Fibroblast of skin of back (primary cell): ENCODE measurements around the gene BABAM1.

Experiments used
- DNase-seq: peaks from one replicate; pipeline ENCODE4 v3.0.0-alpha.2; 2013

The BABAM1 gene

GRCh38 chr19:17303940-17304267 is 36.7 kb downstream of the BABAM1 start:
- DNase-seq: no peak

DNA sequence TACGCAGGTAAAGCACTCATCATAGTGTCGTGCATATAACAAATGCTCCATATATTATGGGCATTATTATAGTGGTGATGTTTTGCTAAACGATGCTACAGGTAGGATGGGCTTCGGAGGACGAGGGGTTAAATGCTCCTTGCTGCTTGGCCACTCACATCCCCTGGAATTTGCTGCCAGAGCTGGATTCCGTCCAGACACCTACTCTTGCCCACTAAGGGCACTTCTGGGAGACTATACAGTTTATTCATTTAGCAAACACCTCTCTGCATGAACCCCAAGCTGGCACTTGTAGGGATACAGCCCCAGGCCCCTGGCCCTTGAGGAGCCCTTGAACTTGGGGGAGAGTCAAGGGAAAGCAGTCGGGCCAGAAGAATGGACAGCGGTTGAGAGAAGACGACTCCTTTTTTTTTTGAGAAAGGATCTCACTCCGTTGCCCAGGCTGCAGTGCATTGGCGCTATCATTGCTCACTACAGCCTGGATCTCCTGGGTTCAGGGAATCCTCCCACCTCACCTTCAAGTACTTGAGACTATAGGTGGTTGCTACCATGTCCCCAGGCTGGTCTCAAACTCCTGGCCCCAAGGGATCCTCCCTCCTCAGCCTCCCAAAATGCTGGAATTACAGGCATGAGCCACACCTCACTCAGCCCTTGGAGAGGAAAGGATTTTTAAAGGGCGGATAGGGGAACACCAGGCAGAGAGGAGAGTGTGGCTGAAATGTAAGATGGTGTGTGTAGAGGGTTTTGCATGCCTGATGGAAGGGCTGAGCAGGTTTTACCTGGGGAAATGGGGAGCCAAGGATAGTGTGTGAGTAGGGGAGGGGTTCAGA is 37.4 kb downstream of the BABAM1 start:
- no peak for DNase-seq

DNA sequence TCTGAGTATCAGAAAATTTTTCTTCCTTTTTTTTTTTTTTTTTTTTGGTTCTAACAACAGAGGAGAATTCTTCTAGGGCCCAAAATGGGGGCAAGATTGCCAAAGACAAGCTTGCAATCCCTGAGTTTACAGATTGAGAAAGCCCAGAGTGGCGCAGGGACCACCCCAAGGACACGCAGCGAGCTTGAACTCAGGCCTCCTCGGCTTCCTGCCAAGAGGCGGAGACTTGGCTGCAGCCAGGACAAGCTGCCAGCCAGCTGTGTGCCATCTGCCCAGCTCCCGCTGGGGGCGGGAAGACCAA is 37.9 kb downstream of the BABAM1 start:
- DNase-seq: no peak

- DNase-seq: peak; percentile 98
These were observed 38.5 kb downstream of the BABAM1 start, which contains the start of gene MRPL34 for GRCh38 chr19:17305517-17306284. Gene MRPL34 (plus strand): TSS chr19:17305872. CDS start chr19:17305893, 21 bp downstream.

GRCh38 chr19:17306285-17306714 is 39.1 kb downstream of the BABAM1 start:
- no peak for DNase-seq

DNA sequence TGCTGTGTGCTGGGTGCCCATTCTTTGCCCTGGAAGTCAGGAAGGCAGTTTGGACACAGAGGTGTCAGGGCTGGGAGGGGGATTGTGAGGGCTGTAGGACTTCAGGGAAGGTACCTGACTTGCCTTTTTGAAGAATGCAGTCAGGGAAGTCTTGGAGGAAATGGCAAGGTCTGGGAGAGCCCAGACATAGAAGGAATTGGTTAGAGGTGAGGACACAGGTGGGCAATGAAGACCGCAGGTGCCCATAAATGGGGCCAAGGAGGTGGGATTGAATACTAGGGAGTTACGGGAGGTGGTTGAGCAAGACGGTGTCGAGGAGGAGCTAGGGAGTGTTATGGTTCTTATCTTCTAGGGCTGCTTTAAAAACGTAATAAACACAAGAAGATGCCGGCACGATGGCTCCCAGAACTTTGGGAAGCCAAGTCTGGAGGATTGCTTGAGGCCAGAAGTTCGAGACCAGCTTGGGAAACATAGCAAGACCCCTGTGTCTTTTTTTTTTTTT is 40.7 kb downstream of the BABAM1 start:
- no peak for DNase-seq

DNA sequence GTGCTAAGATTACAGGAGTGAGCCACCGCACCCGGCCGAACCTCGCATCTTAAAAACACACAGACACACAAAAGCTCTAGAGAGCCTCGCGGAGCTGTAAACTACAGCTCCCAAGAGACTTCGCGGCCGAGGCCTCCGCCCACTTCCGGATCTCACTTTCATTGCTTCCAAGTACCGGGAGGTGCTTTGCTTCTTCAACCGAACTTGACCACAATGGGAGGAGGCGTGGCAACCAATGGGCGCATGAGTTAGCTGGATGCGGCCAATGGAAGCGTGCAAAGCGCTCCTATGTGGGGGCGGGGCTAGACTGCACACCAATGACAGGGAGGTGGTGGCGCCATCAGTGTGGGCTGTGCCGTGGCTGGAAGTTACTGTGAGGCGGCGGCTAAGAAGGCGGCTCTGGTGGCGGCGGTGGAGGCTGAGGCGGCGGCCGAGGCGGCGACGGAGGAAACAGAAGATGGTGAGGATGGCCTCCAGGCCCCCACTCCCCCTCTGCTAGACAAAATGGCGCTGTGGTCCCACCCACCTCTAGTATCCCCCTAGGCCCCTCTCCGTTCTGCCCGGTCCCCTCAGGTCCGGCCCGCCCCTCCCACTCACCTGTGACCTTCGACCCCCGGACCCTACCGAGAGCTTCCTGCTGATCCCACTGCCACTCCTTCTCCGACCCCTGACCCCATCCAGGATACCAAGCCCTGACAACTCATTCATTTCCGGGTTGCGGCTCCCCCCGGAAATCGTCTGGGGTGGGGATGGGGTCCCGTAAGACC is 42.1 kb downstream of the BABAM1 start, which contains the start of gene DDA1:
TSS of gene DDA1 (plus strand) at position 366 of the 767 bp plus-strand sequence. CDS start at position 458, 92 bp downstream.
- DNase-seq: peak; percentile 100

DNA sequence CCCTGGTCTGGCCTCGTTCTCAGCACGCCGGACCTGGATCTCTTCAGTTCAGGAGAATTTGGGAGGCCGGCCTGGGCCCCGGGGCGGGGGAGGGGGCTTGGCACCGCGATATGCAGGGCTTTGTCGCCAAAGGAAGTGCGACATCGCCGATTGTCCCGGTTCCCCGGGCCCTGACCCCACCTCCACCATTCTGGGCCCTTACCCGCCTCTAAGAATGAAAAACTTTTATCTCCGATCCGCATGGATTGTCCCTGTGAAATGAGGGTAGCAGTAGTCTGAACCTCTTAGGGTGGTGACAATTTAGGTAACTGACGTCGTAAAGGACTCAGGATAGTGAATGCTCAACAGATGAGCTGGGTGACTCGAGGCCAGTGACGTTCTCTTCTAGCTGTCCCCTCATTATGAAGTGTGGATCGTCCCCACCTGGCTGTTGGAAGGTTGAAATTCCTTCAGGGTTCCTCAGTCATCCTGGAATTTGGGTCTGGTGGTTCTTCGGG is 42.8 kb downstream of the BABAM1 start:
- DNase-seq: no peak

DNA sequence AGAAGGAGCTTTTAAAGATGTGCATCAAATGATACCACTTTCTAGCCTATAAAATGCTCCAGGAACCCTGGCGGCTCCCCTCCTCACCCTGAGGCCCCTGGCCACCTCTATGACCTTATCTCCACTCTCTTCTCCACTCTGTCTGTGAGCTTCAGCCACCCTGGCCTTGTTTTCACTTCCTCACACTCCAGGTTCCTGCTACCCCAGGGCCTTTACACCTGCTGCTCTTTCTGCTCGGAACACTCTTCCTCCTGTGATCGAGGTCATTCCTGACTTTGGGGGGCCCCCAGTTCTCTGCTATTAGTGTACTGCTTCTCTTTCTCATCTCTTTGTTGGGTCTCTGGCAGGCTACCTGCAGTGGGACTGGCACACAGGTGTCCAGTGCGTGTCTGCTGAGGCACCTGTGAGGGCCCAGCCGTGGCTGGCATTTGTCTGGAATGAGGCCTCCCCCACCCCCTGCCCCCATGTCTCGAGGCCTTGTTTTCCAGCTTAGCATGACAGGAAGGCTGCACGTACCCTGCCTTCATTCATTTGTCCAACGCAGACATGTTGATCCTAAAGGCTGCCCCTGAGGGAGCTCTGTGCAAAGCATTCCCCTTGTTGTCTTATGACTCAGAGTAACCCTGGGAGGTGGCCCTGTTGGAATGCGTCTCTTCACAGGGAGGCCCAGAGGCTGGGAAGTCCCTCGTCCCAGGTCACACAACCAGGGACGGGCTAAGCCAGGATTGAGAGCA is 44.4 kb downstream of the BABAM1 start:
- peak; percentile 97 for DNase-seq

DNA sequence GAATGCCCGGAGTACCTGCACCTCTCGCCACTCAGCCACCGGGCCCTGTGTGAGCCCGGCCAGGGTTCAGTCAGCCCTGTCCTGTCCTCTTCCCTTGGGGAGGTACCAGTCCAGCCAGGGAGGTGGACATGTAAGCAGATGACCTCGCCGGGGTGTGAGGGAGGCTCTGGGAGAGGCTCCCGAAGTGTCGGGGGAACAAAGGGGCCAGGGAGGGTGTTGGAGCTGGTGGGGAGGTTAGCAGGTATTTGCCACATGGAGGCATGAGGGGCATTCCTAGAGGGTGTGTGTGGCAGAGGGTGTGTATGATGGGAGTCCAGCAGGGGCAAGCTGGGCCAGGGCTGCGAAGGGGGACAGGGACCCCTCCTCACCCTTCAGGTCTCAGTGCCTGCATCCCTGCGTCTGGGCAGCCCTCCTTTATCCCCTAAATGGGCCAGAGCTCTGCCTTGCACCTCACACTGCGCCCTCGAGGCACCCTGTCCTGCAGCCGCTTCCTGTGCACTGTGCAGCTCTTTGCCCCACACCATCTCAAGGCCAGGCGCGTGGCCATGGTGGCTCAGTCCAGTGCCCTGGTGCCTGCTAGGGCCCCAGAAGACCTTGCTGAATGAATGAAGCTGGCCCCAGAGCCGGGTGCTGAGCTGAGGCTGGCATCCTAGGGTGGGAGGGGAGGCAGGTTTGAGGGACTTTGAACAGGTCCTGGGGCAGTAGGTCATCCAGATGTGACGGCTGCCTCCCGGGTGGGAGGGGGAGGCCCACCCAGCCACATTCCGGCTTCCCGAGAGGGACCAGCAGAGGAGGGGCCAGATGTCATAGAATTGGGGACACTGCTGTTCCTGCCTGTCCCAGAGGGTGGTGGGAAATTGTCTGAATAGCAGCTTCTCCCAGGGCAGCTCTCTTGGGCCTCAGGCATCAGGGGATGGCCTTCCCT is 45.2 kb downstream of the BABAM1 start:
- no peak for DNase-seq

DNA sequence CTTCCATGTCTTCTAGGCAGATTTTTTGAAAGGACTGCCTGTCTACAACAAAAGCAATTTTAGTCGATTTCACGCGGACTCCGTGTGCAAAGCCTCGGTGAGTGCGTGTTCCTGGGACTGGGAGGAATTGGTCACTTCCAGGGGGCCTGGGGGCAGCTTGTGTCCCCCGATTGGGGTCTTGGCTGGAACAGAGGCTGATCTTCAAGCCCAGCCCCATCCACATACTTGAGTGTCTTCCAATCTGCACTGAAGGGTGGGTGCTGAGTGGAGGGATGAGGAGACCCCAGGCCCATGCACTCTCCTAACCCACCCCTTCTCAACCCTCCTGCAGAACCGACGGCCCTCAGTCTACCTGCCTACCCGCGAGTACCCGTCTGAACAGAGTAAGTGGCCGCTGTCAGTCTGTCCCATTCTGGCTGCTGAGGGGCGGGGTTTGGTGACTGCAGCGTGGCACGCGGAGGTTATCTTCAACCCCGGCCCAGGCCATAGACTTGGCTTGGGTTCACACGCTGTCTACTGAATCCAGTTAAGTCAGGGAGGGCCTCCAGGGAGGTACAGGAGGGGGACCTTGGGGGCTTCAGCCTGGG is 46.9 kb downstream of the BABAM1 start:
- DNase-seq: no peak

DNA sequence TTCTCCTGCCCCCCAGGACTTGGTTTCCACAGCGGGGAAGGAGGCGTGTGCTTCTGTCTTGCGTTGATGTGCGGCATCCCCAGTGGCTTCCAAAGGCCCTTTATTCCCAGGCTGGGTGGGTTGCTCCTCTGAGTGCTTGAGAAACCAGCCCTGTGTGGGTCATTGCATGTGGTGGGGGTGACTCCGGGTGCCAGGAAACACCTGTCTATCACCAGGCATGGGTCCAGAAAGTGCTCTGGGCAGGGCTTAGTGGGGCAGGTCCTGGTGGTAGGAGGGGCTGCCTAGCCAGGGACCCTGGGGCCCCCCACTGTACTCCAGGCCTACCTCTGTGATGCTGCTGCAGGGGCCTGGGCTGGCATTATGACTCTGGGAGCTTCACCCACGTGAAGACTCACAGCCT is 51.7 kb downstream of the BABAM1 start:
- no peak for DNase-seq

DNA sequence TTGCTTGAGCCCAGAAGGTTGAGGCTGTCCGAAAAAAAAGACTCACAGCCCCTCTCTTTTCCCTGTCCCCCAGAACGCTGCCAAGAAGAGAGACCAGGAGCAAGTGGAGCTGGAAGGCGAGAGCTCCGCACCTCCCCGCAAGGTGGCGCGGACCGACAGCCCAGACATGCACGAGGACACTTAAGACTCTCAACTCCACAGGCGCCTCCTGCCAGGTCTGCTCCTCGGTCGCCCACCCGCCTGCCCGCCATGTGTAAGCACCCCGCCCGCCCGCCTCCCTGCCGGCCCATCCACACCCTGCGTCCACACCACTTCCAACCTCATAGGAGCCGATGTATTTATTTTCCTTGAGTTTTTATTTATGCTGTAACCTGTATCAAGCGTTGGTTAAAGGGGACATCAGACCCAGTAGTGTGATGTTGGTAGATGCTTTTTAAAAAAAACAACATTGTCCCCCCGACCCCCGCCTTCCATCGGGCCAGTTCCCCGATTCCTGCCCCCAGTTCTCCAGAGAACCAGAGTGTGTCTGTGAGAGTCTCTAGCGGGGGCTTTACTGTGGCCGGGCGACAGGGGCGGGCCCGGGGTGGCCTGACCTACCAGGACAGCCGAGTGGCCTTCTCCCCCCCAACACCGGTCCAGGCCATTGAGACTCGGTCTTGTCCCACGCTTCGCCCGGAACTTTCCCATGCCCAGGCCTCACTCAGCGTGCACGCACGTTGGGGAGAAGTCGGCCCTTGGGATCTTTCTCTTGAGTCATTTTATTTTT is 52.4 kb downstream of the BABAM1 start:
- DNase-seq: no peak

DNA sequence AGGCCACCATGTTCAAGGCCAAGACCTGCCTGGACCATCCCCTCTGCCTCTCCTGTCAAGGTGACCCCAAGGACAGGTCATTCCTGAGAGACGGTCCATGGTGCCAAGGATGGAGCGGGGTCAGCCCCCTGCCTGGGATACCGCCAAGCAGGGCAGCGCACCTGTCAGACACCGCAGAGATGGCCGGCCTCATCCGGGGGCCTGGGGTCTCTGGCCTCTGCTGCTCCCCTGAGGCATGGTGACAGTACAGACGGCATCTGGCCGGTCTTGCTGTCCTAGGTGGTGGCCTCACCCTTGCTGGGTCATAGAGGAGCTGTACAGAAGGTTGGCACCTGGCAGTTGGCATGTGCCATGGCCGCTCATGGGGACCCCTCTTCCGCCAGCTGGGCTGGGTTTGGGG is 53.2 kb downstream of the BABAM1 start:
- DNase-seq: no peak

DNA sequence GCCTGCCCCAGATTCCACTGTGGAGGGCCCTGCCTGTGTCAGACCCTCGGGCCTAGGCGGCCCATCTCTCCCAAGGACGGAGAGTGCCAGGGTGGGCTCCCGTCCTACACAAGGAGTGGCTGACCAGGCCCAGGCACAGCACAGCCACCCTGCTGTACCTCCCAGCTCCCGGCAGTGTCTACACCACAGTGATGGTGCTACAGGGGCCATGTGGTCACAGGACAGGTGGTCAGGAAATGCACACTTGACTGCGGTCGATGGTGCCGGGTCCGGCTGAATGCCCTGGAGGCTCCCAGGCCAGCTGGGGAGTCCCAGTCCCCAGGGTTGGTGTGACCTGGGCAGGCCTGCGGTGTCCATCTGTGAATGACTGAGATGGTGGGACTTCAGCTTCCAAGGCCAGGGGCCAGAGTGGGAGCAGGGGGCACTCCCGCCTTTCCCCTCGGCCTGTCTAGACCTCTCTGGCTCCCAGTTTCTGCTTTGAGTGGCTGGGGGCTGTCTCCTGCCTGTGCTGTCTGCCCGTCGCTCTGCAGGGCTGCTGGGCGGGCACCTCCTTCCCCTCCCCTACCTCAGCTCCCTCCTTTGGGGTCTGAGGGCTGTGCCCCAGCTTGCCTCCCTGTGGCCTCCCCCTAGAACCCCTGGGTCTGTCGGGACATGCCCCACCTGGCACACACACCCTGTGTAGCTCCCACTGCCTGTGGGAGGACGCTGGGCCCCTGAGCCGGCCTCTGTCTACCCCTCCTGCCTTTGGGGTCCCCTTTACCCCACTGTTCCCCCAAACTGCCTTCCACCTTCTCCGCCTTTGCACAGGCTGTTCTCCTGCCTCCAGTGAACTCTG is 54.6 kb downstream of the BABAM1 start:
- no peak for DNase-seq

DNA sequence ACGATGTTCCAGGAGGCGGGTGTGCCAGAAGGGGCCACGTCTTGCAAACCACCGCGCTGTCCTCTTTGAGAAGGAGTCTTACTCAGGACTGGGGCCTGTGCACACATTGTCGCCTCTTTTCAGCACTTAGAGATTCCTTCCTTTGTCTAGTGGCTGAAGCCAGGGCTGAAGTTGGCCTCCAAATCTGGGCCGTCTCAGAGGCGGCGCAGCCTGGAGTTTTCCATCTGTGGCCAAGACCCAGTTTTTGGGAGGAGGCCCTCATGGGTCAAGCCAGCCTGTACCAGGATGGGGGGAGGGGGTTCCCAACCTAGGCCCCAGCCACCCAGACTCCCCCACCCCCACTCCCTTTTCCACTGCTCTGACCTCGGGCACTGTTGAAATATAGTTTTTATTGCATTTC is 55.6 kb downstream of the BABAM1 start:
- no peak for DNase-seq

DNA sequence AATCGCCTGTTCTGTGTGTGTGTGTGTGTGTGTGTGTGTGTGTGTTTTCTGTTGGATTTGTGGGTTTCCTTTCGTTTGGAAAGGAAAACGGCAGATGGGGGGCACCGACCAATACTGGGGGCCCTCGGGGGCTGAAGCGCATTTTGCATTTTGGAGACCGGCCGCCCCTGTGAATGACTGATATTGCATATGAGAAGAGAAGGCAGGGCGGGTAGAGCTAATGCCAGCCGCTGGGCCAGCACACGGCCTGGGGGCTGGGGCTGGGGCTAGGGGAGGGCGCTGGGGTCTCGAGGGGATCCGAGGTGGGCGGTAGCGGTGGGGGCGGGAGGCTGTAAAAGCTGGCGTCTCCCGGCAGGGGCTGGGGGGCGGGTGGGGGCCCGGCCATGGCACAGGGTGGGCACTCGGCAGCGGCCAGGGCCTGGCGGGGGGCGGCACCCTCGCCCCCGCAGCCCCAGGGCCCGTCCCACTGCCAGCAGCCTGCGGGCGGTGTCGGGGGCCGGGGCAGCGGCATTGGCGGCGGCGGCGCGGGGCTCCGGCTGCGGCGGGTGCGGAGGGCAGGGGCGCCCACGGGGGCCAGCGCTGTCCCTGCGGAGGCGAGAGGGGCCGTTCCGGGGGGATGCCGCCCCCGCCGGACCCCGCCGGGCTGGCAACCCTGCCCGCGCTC is 56.2 kb downstream of the BABAM1 start:
- no peak for DNase-seq

GRCh38 chr19:17323964-17324332 is 56.7 kb downstream of the BABAM1 start:
- no peak for DNase-seq
